SKM-1 (cell line): ENCODE measurements around the gene DTX2.
"Not testable (repeated sequence)": the region's sequence is repeated elsewhere in the genome, so short reads cannot be mapped to it uniquely, and the experiment has no call there.

Source experiments
- DNase-seq: peaks from one replicate; lab custom pipeline; 2025; ENCODE audit not compliant: unreplicated experiment; lab: John Stamatoyannopoulos, UW

Gene DTX2

GRCh38 chr7:76511200-76511910, 49.8 kb downstream of the DTX2 start:
- DNase-seq = not testable (repeated sequence)

- not testable (repeated sequence) for DNase-seq
These were observed 50.7 kb downstream of the DTX2 start for GRCh38 chr7:76511911-76512885.

- no peak for DNase-seq
These were observed 51.7 kb downstream of the DTX2 start for GRCh38 chr7:76512941-76513816.

GRCh38 chr7:76513817-76514799, 52.6 kb downstream of the DTX2 start:
- DNase-seq = no peak

GRCh38 chr7:76514926-76515771, 53.6 kb downstream of the DTX2 start:
- DNase-seq = no peak

- DNase-seq = peak; percentile 28
These were observed 54.5 kb downstream of the DTX2 start for GRCh38 chr7:76515999-76516443.

- not testable (repeated sequence) for DNase-seq
These were observed 55.4 kb downstream of the DTX2 start for GRCh38 chr7:76516932-76517331.

GRCh38 chr7:76526183-76526582, 64.7 kb downstream of the DTX2 start:
- not testable (repeated sequence) for DNase-seq

GRCh38 chr7:76531643-76532042, 70.1 kb downstream of the DTX2 start:
- not testable (repeated sequence) for DNase-seq

- DNase-seq = not testable (repeated sequence)
These were observed 81.7 kb downstream of the DTX2 start, which contains the start of gene SPDYE16 for GRCh38 chr7:76543197-76543596. Gene SPDYE16 (minus strand): TSS chr7:76543297. CDS start chr7:76541459, 1,838 bp downstream.

- peak; percentile 82 for DNase-seq
These were observed 87.7 kb downstream of the DTX2 start for GRCh38 chr7:76549025-76549854.

GRCh38 chr7:76549855-76550248, 88.3 kb downstream of the DTX2 start:
- not testable (repeated sequence) for DNase-seq

GRCh38 chr7:76551992-76552391, 90.5 kb downstream of the DTX2 start:
- not testable (repeated sequence) for DNase-seq
